ENCODE results near the gene SUPT4H1.
A peak's percentile ranks its signal among the peaks of the same experiment; 100 is the strongest.

The SUPT4H1 gene

DNA sequence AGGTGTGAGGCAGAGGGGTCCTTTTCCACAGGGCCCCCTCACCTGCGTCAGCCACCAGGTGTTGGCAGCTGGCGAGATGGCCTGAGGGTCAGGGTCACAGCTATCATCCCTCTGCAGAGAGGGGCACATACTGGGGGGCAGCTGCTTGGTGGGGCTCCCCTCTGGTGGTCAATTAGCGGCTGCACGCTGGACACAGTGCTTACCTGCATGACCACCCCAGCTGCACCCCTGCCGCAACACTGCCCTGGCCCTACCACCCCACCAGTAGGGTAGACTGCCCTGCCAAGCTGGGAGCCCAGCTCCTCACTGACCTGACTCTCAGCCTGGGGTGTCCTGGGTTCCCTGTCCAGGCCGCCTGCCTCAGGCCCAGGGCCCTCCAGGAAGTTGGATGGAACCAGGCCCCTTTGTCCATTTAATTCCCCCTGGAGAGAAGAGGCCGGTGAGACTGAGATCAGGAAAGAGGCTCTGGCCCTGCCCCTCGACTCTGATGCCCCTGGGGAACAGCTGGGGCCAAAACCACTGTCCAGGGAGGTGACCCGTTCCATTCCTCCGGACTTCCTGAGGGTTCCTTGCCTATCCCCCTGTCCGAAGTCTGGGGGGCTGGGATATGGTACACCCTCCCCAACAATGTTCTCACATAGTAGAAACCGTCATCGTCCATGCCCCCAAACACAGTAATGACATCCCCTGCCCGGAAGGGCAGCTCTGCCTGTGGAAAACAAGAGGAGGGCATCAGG, 47.1 kb downstream of the SUPT4H1 start:
- no peak overlapping the region for H3K4me3 Mint-ChIP-seq
- H3K27ac Mint-ChIP-seq, result no peak overlapping the region
- H3K27me3 Mint-ChIP-seq, result peaks cover 27% of the 10 kb centered on the region
- intact Hi-C loops (cut with micrococcal nuclease), result no loop called here
- no peaks in the 10 kb centered on the region for H3K36me3 Mint-ChIP-seq (ENCODE audit: low read depth)
- H3K9me3 Mint-ChIP-seq, result no peaks in the 10 kb centered on the region
- H3K4me1 Mint-ChIP-seq (ENCODE audit: low read depth), result peaks cover 82% of the 10 kb centered on the region

DNA sequence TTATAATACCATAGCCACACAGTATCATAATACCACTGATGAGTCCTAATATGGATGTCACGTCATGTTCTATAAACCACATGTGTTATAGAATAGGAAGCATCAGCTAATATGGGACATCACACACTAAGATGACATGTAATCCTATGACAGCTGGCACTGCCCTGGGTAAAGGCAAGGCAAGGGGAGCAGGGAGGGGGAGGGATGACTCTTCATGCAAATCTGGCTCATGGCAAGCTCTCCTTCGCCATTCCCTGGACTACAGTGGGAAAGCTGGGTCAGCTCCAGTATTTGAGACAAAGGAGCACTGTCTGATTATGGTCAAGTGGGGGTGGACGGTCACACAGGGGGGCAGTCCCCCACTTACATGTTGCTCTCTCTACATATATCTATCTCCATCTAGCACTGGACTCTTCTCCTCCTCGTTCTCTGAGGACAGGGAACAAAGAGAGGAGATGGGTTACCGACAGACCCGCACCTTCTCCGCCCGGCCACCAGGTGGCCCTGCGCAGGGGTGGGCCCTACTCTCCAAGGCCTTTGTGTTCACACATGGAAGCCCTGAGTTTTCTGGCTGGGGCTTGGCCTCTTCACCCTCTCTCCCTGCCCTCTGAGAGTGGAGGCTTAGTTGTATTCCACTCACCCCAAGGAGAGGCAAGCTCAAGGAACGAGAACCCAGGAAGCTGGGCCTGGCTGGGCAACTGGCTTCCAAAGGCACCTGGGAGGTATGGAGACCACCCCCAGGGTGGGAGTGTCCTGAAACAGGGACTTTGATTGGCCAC, 47.8 kb downstream of the SUPT4H1 start:
- Mint-ChIP-seq H3K27ac (peak overlapping the region; percentile 27), H3K9me3 (no peaks in the 10 kb centered on the region), H3K4me3 (no peak overlapping the region), H3K27me3 (peaks cover 27% of the 10 kb centered on the region), H3K36me3 (ENCODE audit: low read depth) (no peaks in the 10 kb centered on the region), H3K4me1 (ENCODE audit: low read depth) (peaks cover 79% of the 10 kb centered on the region)
- intact Hi-C loops (cut with micrococcal nuclease), result no loop called here

DNA sequence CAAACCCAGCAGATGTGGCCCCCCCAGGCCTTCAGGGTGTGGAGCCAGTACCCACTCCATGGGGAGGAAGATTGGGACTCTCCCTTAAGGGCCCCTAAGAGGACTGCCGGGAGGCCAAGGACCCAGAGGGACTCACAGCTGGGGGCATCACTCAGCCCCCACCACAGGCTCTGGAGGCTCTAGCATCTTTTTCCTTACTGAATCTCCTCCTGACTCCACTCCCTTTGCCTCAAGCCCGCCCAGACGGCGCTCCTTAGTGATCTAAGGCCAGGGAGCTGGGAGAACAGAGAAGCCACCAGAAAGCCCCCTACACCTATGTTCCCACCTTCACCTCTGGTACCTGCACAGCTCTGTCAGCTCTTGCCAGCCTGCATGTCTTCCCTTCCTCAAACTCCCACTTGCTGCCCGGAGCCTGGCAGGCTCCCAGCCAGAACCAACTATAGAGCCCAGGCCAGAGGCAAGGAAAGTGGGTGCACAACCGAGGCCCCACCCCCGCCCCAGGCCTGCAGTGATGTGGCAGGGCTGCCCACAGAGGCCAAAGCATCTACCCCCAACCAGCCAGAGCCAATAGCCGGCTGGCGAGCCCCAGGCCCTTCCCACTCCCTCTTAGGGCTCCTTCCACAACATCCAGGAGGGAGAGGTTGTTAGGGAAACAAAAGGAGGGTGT, 48.9 kb downstream of the SUPT4H1 start:
- peaks cover 68% of the 10 kb centered on the region for H3K4me1 Mint-ChIP-seq (ENCODE audit: low read depth)
- no peaks in the 10 kb centered on the region for H3K9me3 Mint-ChIP-seq
- intact Hi-C loops (cut with micrococcal nuclease), result no loop called here
- no peaks in the 10 kb centered on the region for H3K36me3 Mint-ChIP-seq (ENCODE audit: low read depth)
- H3K27ac Mint-ChIP-seq, result peak overlapping the region; percentile 17
- H3K4me3 Mint-ChIP-seq, result no peak overlapping the region
- H3K27me3 Mint-ChIP-seq, result peaks cover 21% of the 10 kb centered on the region

DNA sequence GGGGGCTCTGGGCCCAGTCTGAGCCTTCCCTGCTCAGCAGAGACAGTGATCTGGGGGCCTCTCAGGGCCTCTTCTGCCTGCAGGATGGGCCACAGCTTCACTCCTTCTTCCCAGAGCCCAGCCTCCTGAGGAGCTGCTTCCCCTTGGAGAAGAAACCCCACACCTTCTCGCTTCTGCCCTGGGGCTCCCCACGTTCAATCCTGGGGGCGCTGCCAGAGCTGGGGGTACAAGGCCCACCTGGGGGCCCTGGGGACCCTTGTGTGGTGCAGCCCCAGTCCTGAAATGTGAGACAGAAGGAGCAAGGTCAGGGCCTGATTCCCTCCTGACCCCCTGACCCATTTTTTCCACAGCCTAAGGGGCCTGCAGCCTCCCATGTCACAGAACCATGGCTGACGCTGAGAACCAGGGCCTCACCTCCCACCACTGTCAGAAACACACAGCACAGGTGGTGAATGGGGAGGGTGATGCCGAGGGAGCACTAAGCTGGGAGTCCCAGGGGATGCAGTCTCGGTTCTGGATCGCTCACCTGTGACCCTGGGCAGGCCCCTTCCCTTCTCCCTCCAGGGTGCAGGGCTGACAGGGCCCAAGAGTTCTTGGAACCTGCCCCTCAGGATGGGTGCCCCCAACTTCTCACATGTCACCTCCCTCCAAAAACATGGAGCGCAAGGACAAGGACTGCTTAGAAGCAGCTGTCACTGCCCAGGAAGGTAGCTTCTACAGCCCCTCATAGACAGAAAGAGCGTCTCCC, 49.7 kb downstream of the SUPT4H1 start:
- H3K9me3 Mint-ChIP-seq, result no peaks in the 10 kb centered on the region
- H3K4me1 Mint-ChIP-seq (ENCODE audit: low read depth), result peaks cover 61% of the 10 kb centered on the region
- intact Hi-C loops (cut with micrococcal nuclease), result no loop called here
- H3K36me3 Mint-ChIP-seq (ENCODE audit: low read depth), result no peaks in the 10 kb centered on the region
- H3K4me3 Mint-ChIP-seq, result no peak overlapping the region
- H3K27ac Mint-ChIP-seq, result peak overlapping the region; percentile 25
- peaks cover 14% of the 10 kb centered on the region for H3K27me3 Mint-ChIP-seq

DNA sequence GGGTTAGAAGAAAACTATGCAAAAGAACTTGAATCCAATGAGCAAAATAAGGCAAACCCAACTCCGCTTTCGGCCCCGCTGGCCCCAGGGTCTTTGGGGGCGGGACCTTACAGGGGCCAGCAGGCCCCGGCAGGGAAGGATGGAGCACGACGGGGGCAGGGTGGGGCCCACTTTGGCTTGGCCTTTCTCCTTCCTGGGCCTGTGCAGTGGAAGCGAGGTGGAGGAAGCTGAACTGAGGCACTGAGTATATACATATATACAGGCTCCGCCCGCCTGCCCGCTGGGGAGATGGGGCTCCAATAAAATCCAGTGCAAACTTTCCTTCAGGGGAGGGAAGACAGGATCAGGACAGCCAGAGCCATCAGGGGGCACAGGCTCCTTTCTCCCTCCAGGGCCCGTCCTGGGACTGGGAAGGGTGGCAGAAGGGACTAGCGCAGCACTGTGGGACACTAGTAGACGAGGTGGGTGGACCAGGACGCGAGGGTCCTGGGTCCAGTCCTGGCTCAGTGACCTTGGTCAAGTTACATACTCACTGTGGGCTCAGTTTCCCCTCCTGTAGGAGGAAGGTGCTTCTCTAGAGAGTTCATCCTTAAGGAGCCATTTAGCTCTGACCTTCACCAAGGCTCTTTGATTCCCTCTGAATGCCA, 50.4 kb downstream of the SUPT4H1 start:
- H3K27me3 Mint-ChIP-seq, result peaks cover 8% of the 10 kb centered on the region
- H3K4me3 Mint-ChIP-seq, result no peak overlapping the region
- H3K4me1 Mint-ChIP-seq (ENCODE audit: low read depth), result peaks cover 56% of the 10 kb centered on the region
- peak overlapping the region; percentile 25 for H3K27ac Mint-ChIP-seq
- no peaks in the 10 kb centered on the region for H3K36me3 Mint-ChIP-seq (ENCODE audit: low read depth)
- intact Hi-C loops (cut with micrococcal nuclease), result no loop called here
- H3K9me3 Mint-ChIP-seq, result no peaks in the 10 kb centered on the region

DNA sequence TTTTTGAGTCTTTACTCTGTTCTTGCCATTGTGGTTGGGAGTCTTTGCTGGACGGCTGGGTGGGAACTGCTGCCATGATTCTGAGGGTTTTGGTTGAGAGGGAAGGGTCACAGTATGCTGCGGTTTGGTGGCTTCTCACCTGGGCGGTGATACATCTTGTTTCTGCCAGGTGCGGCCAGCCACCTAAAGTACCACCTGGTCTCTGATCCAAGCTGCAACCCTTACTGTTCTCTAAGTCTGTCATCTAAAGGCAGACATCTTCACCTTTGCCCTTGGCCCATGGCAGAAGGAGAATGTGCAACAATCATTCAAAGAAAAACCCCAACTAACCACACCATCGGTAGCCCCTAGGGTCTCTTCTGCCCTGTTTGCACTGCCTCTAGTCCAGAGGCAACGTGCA, 51.7 kb downstream of the SUPT4H1 start:
- intact Hi-C loops (cut with micrococcal nuclease), result no loop called here
- H3K36me3 Mint-ChIP-seq (ENCODE audit: low read depth), result no peaks in the 10 kb centered on the region
- H3K4me3 Mint-ChIP-seq, result no peak overlapping the region
- H3K9me3 Mint-ChIP-seq, result no peaks in the 10 kb centered on the region
- H3K27ac Mint-ChIP-seq, result no peak overlapping the region
- no peaks in the 10 kb centered on the region for H3K27me3 Mint-ChIP-seq
- peaks cover 48% of the 10 kb centered on the region for H3K4me1 Mint-ChIP-seq (ENCODE audit: low read depth)
